Measurements from ENCODE around the gene UNC5A. TPM values are rescaled to one million over a fixed set of nuclear protein-coding genes. Genes with fewer than 3 reads are reported as not detected.

Gene UNC5A
- total RNA-seq, 1 experiment from 2014 or later, result 10.1 TPM

GRCh38 chr5:176762489-176762888 is 47.9 kb upstream of the UNC5A start:
- CTCF ChIA-PET, result interaction anchor here (1.1 kb wide), 1 partner anchor 18 kb away, joined by 5 read pairs; no protein-coding TSS in a partner anchor
- no peak overlapping the region for H2AFZ ChIP-seq (ENCODE audit: low read depth, low read length, poor library complexity, severe bottlenecking)
- no peaks in the 10 kb centered on the region for H3K36me3 ChIP-seq (ENCODE audit: control insufficient read depth in 1 of 2, insufficient read depth in 2 of 2, low read length in 2 of 2)
- DNase-seq (ENCODE audit: low read depth, low spot score) (no peak), ATAC-seq (peak; percentile 70)
- H3K4me2 ChIP-seq (ENCODE audit: low read length), result no peak overlapping the region
- no peaks in the 10 kb centered on the region for H4K20me1 ChIP-seq (ENCODE audit: insufficient read depth)
- H3K4me3 ChIP-seq (replicated peaks in 1 of 2; ENCODE audit: low read depth in 1 of 2, low read length in 2 of 2), result no peak overlapping the region
- RAD21 ChIA-PET (ENCODE audit: low non-redundant PET in 1 of 2, low total read pairs in 2 of 2, uncharacterized antibody in 2 of 2, unreplicated experiment in 2 of 2), result interaction anchor here in 1 of 2 experiments (0.8 kb wide), 1 partner anchor 59 kb away, joined by 3 read pairs; no protein-coding TSS in a partner anchor
- TF ChIP-seq JUND (IDR thresholded peaks at IDR 0.05) (no peak), ZFX (IDR thresholded peaks at IDR 0.05) (no peak), POLR2AphosphoS5 (IDR thresholded peaks at IDR 0.05; ENCODE audit: low read depth, low read length) (no peak), SIN3A (IDR thresholded peaks at IDR 0.05; ENCODE audit: low read depth) (no peak), TCF7L2 (IDR thresholded peaks at IDR 0.05; ENCODE audit: borderline replicate concordance, extremely low read depth, insufficient read depth, insufficient read length) (no peak)
- no peaks in the 10 kb centered on the region; the same call in 1 of the 2 replicates for H3K27me3 ChIP-seq (ENCODE audit: insufficient read depth, low read length)
- BruUV-seq (replicated peaks), result no TSS peak
- H3K79me2 ChIP-seq (ENCODE audit: insufficient read depth, low read length), result no peaks in the 10 kb centered on the region
- H3K27ac ChIP-seq (ENCODE audit: low read depth, low read length), result no peak overlapping the region
- intact Hi-C loops (cut with micrococcal nuclease), result no loop called here
- no peaks in the 10 kb centered on the region for H3K4me1 ChIP-seq (ENCODE audit: control insufficient read depth in 1 of 2, insufficient read depth in 2 of 2, low read length in 2 of 2)
- no peaks in the 10 kb centered on the region for H3K9me2 ChIP-seq (ENCODE audit: insufficient read depth)
- no peak overlapping the region for H3K9ac ChIP-seq (ENCODE audit: low read length)
- POLR2A ChIA-PET, result no interaction called here
- H3K9me3 ChIP-seq (ENCODE audit: control insufficient read depth in 1 of 2, insufficient read depth in 1 of 2, low read depth in 1 of 2, low read length in 2 of 2), result no peaks in the 10 kb centered on the region

DNA sequence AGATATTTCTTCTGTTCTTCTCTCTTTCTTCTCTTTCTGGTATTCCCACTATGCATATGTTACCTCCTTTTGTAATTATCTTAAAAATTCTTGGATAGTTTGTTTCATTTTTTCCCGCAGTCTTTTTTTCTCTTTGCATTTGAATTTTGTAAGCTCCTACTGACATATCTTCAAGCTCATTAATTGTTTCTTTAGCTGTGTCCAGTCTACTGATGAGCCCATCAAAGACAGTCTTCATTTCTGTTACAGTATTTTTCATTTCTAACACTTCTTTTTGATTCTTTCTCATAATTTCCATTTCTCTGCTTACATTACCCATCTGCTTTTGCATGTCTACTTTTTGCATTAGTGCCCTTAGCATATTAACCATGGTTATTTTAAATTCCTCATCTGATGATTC is 44.7 kb upstream of the UNC5A start:
- Histone ChIP-seq H3K9me2 (ENCODE audit: insufficient read depth) (no peaks in the 10 kb centered on the region), H3K27me3 (ENCODE audit: insufficient read depth, low read length) (no peaks in the 10 kb centered on the region; the same call in none of the 2 replicates), H3K4me3 (replicated peaks in 1 of 2; ENCODE audit: low read depth in 1 of 2, low read length in 2 of 2) (no peak overlapping the region), H3K27ac (ENCODE audit: low read depth, low read length) (no peak overlapping the region), H4K20me1 (ENCODE audit: insufficient read depth) (no peaks in the 10 kb centered on the region), H3K9ac (ENCODE audit: low read length) (no peak overlapping the region), H3K9me3 (ENCODE audit: control insufficient read depth in 1 of 2, insufficient read depth in 1 of 2, low read depth in 1 of 2, low read length in 2 of 2) (no peaks in the 10 kb centered on the region), H3K36me3 (ENCODE audit: control insufficient read depth in 1 of 2, insufficient read depth in 2 of 2, low read length in 2 of 2) (no peaks in the 10 kb centered on the region), H3K79me2 (ENCODE audit: insufficient read depth, low read length) (no peaks in the 10 kb centered on the region), H3K4me2 (ENCODE audit: low read length) (no peak overlapping the region), H2AFZ (ENCODE audit: low read depth, low read length, poor library complexity, severe bottlenecking) (no peak overlapping the region), H3K4me1 (ENCODE audit: control insufficient read depth in 1 of 2, insufficient read depth in 2 of 2, low read length in 2 of 2) (no peaks in the 10 kb centered on the region)
- CTCF ChIA-PET, result no interaction called here
- no peak for ATAC-seq
- POLR2A ChIA-PET, result no interaction called here
- no peak for DNase-seq (ENCODE audit: low read depth, low spot score)
- RAD21 ChIA-PET (ENCODE audit: low non-redundant PET in 1 of 2, low total read pairs in 2 of 2, uncharacterized antibody in 2 of 2, unreplicated experiment in 2 of 2), result no interaction called here
- no TSS peak for BruUV-seq (replicated peaks)
- intact Hi-C loops (cut with micrococcal nuclease), result no loop called here
- TF ChIP-seq, protein P1, sequence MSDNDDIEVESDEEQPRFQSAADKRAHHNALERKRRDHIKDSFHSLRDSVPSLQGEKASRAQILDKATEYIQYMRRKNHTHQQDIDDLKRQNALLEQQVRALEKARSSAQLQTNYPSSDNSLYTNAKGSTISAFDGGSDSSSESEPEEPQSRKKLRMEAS (IDR thresholded peaks at IDR 0.05), result no peak
- TF ChIP-seq JUND (IDR thresholded peaks at IDR 0.05), result no peak
- no peak for TF ChIP-seq EZH2 (IDR thresholded peaks at IDR 0.05)
